Stimulated activated CD8-positive, alpha-beta memory T cell treated with anti-CD3 and anti-CD28 coated beads, Interleukin-4, amount 100 ng/mL, for 48 hours (primary cell): Measurements from ENCODE around the gene SMCHD1.
"Not testable (repeated sequence)": the region's sequence is repeated elsewhere in the genome, so short reads cannot be mapped to it uniquely, and the experiment has no call there.

Source experiments
- DNase-seq: peaks from one replicate; pipeline ENCODE4 v3.0.0-alpha.2; 2020

Gene SMCHD1

GRCh38 chr18:2723207-2723606, 67.7 kb downstream of the SMCHD1 start:
- no peak for DNase-seq

DNA sequence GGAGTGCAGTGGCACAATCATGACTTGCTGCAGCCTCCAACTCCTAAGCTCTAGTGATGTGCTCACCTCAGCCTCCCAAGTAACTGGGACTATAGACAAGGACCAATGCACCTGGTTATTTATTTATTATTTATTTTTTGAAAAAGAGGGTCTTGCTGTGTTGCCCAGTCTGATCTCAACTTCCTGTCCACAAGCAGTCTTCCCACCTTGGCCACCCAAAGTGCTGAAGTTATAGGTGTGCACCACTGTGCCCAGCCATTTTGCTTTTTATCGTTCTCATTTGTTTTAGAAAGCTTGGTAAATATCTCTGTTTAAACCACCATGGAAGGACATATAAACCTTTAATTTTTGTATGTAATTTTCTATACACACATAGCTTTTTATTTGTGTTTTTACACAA, 74.2 kb downstream of the SMCHD1 start:
- no peak for DNase-seq

GRCh38 chr18:2736823-2737222, 81.3 kb downstream of the SMCHD1 start:
- DNase-seq: no peak

GRCh38 chr18:2740082-2740481, 84.6 kb downstream of the SMCHD1 start:
- not testable (repeated sequence) for DNase-seq

- DNase-seq: no peak
Observed at GRCh38 chr18:2746274-2746673, 90.7 kb downstream of the SMCHD1 start.

- no peak for DNase-seq
Observed at GRCh38 chr18:2758309-2758708, 102.8 kb downstream of the SMCHD1 start.

GRCh38 chr18:2774669-2775068, 119.1 kb downstream of the SMCHD1 start:
- DNase-seq: no peak

DNA sequence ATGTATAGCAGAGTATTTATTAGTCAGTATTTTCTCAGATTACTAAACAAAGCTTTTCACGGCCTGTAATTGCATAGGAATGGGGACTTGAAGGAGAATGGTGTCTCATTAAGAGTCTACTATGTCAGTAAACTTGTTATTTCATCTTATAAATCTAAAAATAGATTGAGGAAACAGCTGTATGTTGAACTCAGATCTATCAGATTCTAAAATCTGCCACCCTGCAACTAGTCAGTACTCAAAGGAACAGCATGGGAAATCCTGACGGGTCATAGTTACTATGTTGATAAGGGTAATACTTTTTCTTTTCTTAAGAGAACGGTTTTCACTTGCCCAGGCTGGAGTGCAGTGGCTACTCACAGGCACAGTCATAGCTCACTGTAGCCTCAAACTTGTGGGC, 121.1 kb downstream of the SMCHD1 start:
- DNase-seq: no peak

GRCh38 chr18:2777241-2777640, 121.7 kb downstream of the SMCHD1 start:
- DNase-seq: no peak

- no peak for DNase-seq
Observed at GRCh38 chr18:2780750-2781149, 125.2 kb downstream of the SMCHD1 start.

DNA sequence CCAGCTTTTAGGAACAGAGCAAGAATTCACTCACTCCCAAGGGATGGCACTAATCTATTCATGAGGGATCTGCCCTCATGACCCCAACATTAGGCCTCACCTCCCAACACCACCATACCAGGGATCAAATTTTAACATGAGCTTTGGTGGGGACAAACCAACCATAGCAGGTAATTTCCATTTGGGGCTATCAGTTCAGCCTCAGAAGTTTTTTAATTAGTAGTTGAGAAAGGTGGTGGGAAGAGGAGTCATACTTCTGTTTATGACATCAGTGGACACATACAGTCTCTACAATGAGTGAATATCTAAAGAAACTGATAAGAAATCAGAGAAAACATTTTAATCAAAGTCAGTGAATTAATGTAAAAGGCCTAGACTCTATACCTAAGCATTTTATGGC, 131.7 kb downstream of the SMCHD1 start:
- DNase-seq: no peak

- no peak for DNase-seq
Observed at GRCh38 chr18:2792395-2792794, 136.9 kb downstream of the SMCHD1 start.

DNA sequence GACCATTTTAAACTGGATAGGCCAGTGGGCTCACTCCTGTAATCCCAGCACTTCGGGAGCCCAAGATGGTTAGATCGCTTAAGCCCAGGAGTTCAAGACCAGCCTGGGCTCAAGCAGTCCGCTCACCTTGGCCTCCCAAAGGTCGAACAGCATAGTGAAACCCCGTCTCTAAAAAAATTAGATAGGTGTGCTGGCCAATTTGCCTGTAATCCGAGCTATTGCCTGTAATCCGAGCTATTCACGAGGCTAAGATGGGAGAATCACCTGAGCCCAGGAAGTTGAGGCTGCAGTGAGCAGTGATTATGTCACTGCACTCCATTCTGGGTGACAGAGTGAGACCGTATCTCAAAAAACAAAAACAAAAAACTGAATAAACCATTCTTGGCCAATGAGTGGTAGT, 138.6 kb downstream of the SMCHD1 start:
- DNase-seq: no peak

DNA sequence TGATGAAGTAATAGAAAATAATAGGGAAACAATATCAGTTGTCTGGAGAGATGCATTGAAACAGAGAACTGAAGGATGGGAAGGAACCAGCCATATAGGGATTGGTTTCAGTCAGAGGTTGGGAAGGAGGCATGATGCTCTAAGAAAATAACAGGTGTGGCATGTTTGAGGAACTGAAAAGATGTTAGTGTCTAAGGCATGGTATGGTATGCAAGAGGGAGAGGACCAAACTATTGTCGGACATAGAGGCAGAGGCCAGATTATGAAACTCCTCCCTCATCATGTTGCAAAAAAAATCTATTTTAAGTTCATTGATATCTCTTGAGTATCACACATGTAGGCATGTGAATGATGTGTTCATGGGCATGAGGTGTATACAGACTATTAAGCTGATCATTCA, 142.4 kb downstream of the SMCHD1 start:
- no peak for DNase-seq

GRCh38 chr18:2799369-2799768, 143.8 kb downstream of the SMCHD1 start:
- DNase-seq: no peak

DNA sequence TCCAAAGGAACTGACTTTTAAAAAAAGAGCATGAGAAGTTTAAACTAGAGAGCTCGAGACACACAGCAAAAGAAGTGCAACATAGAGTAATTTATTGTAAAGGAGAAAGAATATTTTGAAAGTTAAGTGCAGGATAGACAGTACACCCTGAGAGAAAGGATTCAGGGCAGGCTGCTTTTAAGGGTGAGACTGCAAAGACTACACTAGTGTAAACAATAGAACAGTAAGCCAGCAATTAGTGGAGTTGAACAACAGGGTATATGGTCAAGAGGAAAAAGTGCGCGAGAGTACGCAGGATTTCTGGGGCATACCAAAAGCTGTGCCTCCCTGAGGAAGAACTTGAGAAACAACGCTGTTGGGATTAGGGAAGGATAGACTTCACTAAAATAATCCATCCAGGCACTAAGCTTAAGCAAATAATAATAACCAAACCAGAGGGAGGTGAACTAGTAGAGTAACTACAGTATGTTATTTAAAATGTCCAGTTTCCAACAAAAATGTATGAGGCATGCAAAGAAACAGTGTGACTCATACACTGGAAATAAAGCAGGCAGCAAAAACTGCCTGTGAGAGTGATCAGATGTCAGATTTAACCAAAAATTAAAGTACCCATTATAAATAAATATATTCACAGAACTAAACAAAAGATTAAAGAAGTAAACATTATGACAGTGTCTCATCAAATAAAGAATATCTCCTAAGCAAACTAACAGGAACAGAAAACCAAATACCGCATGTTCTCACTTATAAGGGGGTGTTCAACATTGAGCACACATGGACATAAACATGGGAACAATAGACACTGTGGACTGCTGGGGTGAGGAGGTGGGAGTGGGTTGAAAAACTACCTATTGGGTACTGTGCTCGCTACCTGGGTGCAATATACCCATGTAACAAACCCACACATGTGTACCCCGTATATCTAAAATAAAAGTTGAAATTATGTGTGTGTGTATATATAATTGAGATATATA, 150.7 kb downstream of the SMCHD1 start:
- DNase-seq: no peak

GRCh38 chr18:2808640-2809039, 153.1 kb downstream of the SMCHD1 start:
- not testable (repeated sequence) for DNase-seq

- not testable (repeated sequence) for DNase-seq
Observed at GRCh38 chr18:2809666-2810183, 154.2 kb downstream of the SMCHD1 start.

DNA sequence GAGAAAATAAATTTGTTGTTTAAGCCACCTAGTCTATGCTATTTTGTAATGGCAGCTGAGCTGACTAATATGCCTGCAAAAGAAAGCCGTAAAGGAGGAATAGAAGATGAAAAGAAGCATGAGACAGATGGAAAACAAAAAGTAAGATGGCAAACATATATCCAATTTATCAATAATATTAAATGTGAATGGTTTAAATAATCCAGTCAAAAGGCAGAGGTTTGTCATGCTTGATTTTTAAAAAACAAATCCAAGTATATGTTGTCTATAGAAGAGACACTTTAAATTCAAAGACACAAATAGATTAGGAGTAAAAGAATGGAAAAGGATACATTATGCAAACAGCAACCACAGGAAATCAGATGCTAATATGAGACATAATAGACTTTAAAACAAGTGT, 155.9 kb downstream of the SMCHD1 start:
- no peak for DNase-seq

GRCh38 chr18:2814928-2815327, 159.4 kb downstream of the SMCHD1 start:
- no peak for DNase-seq

DNA sequence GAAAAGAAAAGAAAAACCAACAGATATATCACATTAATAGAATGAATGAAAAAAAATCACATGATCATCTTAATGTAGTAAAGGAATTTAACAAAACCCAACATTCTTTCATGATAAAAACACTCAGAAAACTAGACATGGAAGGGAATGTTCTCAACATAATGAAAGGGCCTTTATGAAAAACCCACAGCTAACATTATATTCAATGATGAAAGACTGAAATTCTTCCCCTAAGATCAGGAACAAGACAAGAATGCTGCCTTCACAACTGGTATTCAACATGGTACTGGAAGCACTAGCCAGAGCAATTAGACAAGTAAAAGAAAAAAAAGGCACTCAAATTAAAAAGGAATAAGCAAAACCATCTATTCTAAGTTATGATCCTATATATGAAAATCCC, 162.8 kb downstream of the SMCHD1 start:
- no peak for DNase-seq

DNA sequence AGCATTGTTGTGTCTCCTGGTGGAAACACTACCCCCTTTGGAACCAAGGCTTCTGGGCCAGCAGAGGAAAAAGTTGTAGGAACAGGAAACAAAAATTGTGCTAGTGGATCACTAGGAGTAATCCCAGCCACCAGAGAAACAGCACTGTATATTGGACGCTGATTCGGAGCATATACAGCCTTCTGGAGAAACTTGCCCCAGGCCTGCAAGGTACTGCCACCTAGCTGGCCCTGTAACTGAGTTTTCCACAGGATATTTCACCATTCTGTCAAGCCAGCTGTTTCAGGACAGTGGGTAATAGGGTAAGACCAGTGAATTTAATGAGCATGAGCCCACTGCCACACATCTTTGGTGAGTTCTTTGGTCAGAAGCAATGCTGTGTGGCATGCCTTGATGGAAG, 166.2 kb downstream of the SMCHD1 start:
- no peak for DNase-seq

GRCh38 chr18:2822213-2822921, 166.8 kb downstream of the SMCHD1 start:
- DNase-seq: no peak

DNA sequence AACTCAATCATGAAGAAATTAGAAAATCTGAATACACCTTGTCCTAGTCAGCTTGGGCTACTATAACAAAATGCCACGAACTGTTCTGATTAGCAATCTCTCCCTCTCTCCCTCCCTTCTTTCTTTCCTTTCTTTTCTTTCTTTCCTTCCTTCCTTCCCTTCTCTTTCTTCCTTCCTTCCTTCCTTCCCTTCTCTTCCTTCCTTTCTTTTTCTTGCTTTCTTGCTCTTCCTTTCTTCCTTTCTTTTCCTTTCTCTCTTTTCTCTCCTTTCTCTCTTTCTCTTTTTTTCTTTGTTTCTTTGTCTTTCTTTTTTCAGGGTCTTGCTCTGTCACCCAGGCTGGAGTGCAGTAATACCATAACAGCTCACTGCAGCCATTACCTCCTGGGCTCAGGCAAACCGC, 167.7 kb downstream of the SMCHD1 start:
- no peak for DNase-seq
